22Rv1 (cell line): ENCODE measurements around the gene RASSF8.

Source experiments
- CTCF ChIP-seq: fragments of 450-650 bp; IDR thresholded peaks from 2 replicates; pipeline ENCODE4 v1.5.1; 2017; ENCODE audit warnings: mild to moderate bottlenecking
- ZFX ChIP-seq: fragments of 450-650 bp; IDR thresholded peaks from 2 replicates; pipeline ENCODE4 v1.6.1; 2017; ENCODE audit warnings: antibody characterized with exemption, borderline replicate concordance

- TF ChIP-seq CTCF (no peak), ZFX (no peak)
Observed at GRCh38 chr12:26128168-26128567, 169.7 kb downstream of the RASSF8 start.
